GM12892 (cell line): Measurements from ENCODE around the gene ADSS2.

Experiments used
- POLR2A ChIP-seq: IDR thresholded peaks from 2 replicates; pipeline ENCODE4 v1.6.1; 2011; ENCODE audit warnings: low read depth, low read length, control low read depth
- POLR2AphosphoS5 ChIP-seq: IDR thresholded peaks from 2 replicates; pipeline ENCODE4 v1.6.1; 2011; ENCODE audit warnings: low read depth, low read length, control low read depth
- TAF1 ChIP-seq: IDR thresholded peaks from 2 replicates; pipeline ENCODE4 v1.6.1; 2011; ENCODE audit warnings: low read depth, mild to moderate bottlenecking, control low read depth, low read length, borderline replicate concordance

- peak; percentile 87 for TF ChIP-seq POLR2A
- peak; percentile 77 for TF ChIP-seq POLR2AphosphoS5
- peak; percentile 75; the same call in 1 of the 2 replicates for TF ChIP-seq TAF1
Measured at GRCh38 chr1:244451539-244451950, at the start of gene ADSS2.
